GM23338 (cell line): Measurements from ENCODE around the gene ATP8A2. TPM values are rescaled to one million over a fixed set of nuclear protein-coding genes. Genes with fewer than 3 reads are reported as not detected.
A peak's percentile ranks its signal among the peaks of the same experiment; 100 is the strongest.

Source experiments
- ATAC-seq: fragments of 200-7000 bp; cut with Tn5 transposase; 3 replicates; pipeline ENCODE4 v1.9.1; 2020
- DNase-seq: peaks from one replicate; pipeline ENCODE4 v3.0.0-alpha.2; 2015; ENCODE audit warnings: low spot score
- H2AFZ ChIP-seq: fragments of 200-600 bp; sonication (generic); 2 replicates; pipeline ENCODE4 v1.8.0; 2016; ENCODE audit warnings: antibody characterized with exemption, mild to moderate bottlenecking, moderate library complexity
- H3F3A ChIP-seq: fragments of 200-600 bp; sonication (generic); replicated peaks from 2 replicates; pipeline ENCODE4 v1.8.0; 2017; ENCODE audit warnings: antibody characterized with exemption, mixed run types, low read depth
- H3K27ac ChIP-seq: fragments of 200-600 bp; sonication (generic); 2 replicates; pipeline ENCODE4 v1.6.1; 2016; ENCODE audit warnings: low read depth
- H3K27me3 ChIP-seq: fragments of 200-600 bp; sonication (generic); 2 replicates; pipeline ENCODE4 v1.8.0; 2016; ENCODE audit warnings: mild to moderate bottlenecking, mixed run types, moderate library complexity; ENCODE audit not compliant: insufficient read depth
- H3K36me3 ChIP-seq: fragments of 200-600 bp; sonication (generic); 2 replicates; pipeline ENCODE4 v1.8.0; 2016; ENCODE audit warnings: mild to moderate bottlenecking; ENCODE audit not compliant: insufficient read depth
- H3K4me1 ChIP-seq: fragments of 200-600 bp; sonication (generic); 2 replicates; pipeline ENCODE4 v1.8.0; 2016; ENCODE audit warnings: mild to moderate bottlenecking, moderate library complexity; ENCODE audit not compliant: insufficient read depth
- H3K4me2 ChIP-seq: fragments of 200-600 bp; sonication (generic); 2 replicates; pipeline ENCODE4 v1.7.1; 2017; ENCODE audit warnings: mixed run types
- H3K4me3 ChIP-seq: fragments of 200-600 bp; sonication (generic); 2 replicates; pipeline ENCODE4 v1.6.1; 2016; ENCODE audit warnings: mixed run types
- H3K79me2 ChIP-seq: fragments of 200-600 bp; sonication (generic); replicated peaks from 2 replicates; pipeline ENCODE4 v1.8.0; 2017; ENCODE audit warnings: mild to moderate bottlenecking; ENCODE audit not compliant: insufficient read depth
- H3K9me2 ChIP-seq: fragments of 200-600 bp; sonication (generic); 2 replicates; pipeline ENCODE4 v1.8.0; 2017; ENCODE audit not compliant: insufficient read depth
- H4K20me1 ChIP-seq: fragments of 200-600 bp; sonication (generic); replicated peaks from 2 replicates; pipeline ENCODE4 v1.8.0; 2017; ENCODE audit warnings: mild to moderate bottlenecking; ENCODE audit not compliant: insufficient read depth
- H3K27ac Mint-ChIP-seq: 2 replicates; pipeline ENCODE4 v1.8.0; 2020; ENCODE audit warnings: inconsistent platforms, mild to moderate bottlenecking, moderate library complexity, mixed read lengths
- H3K27me3 Mint-ChIP-seq: 3 replicates; pipeline ENCODE4 v1.8.0; 2022; ENCODE audit warnings: low read depth, mild to moderate bottlenecking, moderate library complexity, mixed read lengths, inconsistent platforms; ENCODE audit not compliant: insufficient read depth, poor library complexity
- H3K36me3 Mint-ChIP-seq: 3 replicates; pipeline ENCODE4 v1.8.0; 2021; ENCODE audit warnings: low read depth, mild to moderate bottlenecking, inconsistent platforms, moderate library complexity, mixed read lengths
- H3K4me1 Mint-ChIP-seq: 3 replicates; pipeline ENCODE4 v1.8.0; 2020; ENCODE audit warnings: mild to moderate bottlenecking, inconsistent platforms, mixed read lengths
- H3K4me3 Mint-ChIP-seq: 3 replicates; pipeline ENCODE4 v1.8.0; 2021; ENCODE audit warnings: moderate library complexity, mild to moderate bottlenecking, inconsistent platforms, mixed read lengths
- H3K9me3 Mint-ChIP-seq: 3 replicates; pipeline ENCODE4 v1.8.0; 2020; ENCODE audit warnings: moderate library complexity, mild to moderate bottlenecking, inconsistent platforms, mixed read lengths
- EZH2 ChIP-seq: fragments of 200-600 bp; sonication (generic); IDR thresholded peaks from one replicate; pipeline ENCODE4 v1.8.0; 2017; ENCODE audit warnings: antibody characterized with exemption, mild to moderate bottlenecking, low read depth; ENCODE audit not compliant: unreplicated experiment
- JUNB ChIP-seq: IDR thresholded peaks from one replicate; pipeline ENCODE4 v1.6.1; 2016; ENCODE audit warnings: antibody characterized with exemption; ENCODE audit not compliant: unreplicated experiment
- POLR2AphosphoS5 ChIP-seq: IDR thresholded peaks from 2 replicates; pipeline ENCODE4 v1.6.1; 2016; ENCODE audit warnings: antibody characterized with exemption, low read depth
- STAT1 ChIP-seq: IDR thresholded peaks from one replicate; pipeline ENCODE4 v1.6.1; 2016; ENCODE audit warnings: antibody characterized with exemption; ENCODE audit not compliant: unreplicated experiment
- ZNF114 ChIP-seq: fragments of 250-450 bp; sonication (Bioruptor Pico); IDR thresholded peaks from 2 replicates; pipeline ENCODE4 v1.5.0; 2020; ENCODE audit warnings: mild to moderate bottlenecking, moderate library complexity
- polyA plus RNA-seq: library from polyadenylated mRNA; unstranded; fragments of >200 nt; fragmentation: Nextera tagmentation; extraction: Ambion mirVana; gene quantifications from 2 replicates; pipeline ENCODE4 v1.2.1, GENCODE V29; 2016
- total RNA-seq: library from RNA; depleted of rRNA; stranded (reverse); fragments of >200 nt; shearing (Covaris generic); gene quantifications from 2 replicates; pipeline ENCODE4 v1.2.3, GENCODE V29; 2014
- TF ChIP-seq, protein P1 (sequence below): fragments of 250-450 bp; sonication (Bioruptor Pico); IDR thresholded peaks from 2 replicates; pipeline ENCODE4 v1.5.0; 2020; ENCODE audit warnings: mild to moderate bottlenecking, moderate library complexity
- TF ChIP-seq, protein P2 (sequence below), 2 experiments: fragments of 200-600 bp in 1 of 2; sonication (generic) in 1 of 2; conservative IDR thresholded peaks; 2 replicates each; pipeline versions ENCODE4 v1.5.1 to v1.6.1; 2016 to 2017; ENCODE audit warnings: antibody characterized with exemption in 2 of 2, low read depth in 2 of 2, mild to moderate bottlenecking in 2 of 2, moderate library complexity in 1 of 2
- TF ChIP-seq, protein P3 (sequence below): IDR thresholded peaks from 2 replicates; pipeline ENCODE4 v1.6.1; 2016; ENCODE audit warnings: antibody characterized with exemption

The ATP8A2 gene
- total and polyA plus RNA-seq, 2 experiments from 2014 or later = 5.7 to 8.8 TPM

DNA sequence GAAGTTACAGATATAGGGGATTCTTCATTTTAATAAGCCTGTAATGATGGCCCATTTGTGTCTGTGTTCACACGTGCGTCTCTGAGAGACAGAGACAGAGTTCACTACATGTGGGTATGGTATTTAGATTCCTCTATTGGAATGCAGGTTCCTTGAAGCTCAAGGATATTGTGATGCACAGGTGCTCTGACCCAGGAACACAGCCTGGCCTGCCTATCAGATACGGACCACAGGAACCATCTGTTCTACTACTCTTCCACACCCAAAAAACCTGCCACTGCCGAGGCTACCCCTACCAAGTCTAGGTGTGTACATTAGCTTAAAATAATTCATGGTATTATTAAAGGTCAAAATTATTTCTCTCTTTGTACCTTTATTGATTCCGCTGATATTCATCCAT, 289.2 kb downstream of the ATP8A2 start:
- TF ChIP-seq, protein P1, sequence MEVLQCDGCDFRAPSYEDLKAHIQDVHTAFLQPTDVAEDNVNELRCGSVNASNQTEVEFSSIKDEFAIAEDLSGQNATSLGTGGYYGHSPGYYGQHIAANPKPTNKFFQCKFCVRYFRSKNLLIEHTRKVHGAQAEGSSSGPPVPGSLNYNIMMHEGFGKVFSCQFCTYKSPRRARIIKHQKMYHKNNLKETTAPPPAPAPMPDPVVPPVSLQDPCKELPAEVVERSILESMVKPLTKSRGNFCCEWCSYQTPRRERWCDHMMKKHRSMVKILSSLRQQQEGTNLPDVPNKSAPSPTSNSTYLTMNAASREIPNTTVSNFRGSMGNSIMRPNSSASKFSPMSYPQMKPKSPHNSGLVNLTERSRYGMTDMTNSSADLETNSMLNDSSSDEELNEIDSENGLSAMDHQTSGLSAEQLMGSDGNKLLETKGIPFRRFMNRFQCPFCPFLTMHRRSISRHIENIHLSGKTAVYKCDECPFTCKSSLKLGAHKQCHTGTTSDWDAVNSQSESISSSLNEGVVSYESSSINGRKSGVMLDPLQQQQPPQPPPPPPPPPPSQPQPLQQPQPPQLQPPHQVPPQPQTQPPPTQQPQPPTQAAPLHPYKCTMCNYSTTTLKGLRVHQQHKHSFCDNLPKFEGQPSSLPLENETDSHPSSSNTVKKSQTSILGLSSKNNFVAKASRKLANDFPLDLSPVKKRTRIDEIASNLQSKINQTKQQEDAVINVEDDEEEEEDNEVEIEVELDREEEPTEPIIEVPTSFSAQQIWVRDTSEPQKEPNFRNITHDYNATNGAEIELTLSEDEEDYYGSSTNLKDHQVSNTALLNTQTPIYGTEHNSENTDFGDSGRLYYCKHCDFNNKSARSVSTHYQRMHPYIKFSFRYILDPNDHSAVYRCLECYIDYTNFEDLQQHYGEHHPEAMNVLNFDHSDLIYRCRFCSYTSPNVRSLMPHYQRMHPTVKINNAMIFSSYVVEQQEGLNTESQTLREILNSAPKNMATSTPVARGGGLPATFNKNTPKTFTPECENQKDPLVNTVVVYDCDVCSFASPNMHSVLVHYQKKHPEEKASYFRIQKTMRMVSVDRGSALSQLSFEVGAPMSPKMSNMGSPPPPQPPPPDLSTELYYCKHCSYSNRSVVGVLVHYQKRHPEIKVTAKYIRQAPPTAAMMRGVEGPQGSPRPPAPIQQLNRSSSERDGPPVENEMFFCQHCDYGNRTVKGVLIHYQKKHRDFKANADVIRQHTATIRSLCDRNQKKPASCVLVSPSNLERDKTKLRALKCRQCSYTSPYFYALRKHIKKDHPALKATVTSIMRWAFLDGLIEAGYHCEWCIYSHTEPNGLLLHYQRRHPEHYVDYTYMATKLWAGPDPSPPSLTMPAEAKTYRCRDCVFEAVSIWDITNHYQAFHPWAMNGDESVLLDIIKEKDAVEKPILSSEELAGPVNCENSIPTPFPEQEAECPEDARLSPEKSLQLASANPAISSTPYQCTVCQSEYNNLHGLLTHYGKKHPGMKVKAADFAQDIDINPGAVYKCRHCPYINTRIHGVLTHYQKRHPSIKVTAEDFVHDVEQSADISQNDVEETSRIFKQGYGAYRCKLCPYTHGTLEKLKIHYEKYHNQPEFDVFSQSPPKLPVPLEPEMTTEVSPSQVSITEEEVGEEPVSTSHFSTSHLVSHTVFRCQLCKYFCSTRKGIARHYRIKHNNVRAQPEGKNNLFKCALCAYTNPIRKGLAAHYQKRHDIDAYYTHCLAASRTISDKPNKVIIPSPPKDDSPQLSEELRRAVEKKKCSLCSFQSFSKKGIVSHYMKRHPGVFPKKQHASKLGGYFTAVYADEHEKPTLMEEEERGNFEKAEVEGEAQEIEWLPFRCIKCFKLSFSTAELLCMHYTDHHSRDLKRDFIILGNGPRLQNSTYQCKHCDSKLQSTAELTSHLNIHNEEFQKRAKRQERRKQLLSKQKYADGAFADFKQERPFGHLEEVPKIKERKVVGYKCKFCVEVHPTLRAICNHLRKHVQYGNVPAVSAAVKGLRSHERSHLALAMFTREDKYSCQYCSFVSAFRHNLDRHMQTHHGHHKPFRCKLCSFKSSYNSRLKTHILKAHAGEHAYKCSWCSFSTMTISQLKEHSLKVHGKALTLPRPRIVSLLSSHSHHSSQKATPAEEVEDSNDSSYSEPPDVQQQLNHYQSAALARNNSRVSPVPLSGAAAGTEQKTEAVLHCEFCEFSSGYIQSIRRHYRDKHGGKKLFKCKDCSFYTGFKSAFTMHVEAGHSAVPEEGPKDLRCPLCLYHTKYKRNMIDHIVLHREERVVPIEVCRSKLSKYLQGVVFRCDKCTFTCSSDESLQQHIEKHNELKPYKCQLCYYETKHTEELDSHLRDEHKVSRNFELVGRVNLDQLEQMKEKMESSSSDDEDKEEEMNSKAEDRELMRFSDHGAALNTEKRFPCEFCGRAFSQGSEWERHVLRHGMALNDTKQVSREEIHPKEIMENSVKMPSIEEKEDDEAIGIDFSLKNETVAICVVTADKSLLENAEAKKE (CRISPR knock-in tag) = no peak
- TF ChIP-seq, protein P2, sequence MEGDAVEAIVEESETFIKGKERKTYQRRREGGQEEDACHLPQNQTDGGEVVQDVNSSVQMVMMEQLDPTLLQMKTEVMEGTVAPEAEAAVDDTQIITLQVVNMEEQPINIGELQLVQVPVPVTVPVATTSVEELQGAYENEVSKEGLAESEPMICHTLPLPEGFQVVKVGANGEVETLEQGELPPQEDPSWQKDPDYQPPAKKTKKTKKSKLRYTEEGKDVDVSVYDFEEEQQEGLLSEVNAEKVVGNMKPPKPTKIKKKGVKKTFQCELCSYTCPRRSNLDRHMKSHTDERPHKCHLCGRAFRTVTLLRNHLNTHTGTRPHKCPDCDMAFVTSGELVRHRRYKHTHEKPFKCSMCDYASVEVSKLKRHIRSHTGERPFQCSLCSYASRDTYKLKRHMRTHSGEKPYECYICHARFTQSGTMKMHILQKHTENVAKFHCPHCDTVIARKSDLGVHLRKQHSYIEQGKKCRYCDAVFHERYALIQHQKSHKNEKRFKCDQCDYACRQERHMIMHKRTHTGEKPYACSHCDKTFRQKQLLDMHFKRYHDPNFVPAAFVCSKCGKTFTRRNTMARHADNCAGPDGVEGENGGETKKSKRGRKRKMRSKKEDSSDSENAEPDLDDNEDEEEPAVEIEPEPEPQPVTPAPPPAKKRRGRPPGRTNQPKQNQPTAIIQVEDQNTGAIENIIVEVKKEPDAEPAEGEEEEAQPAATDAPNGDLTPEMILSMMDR (conservative IDR thresholded peaks at IDR 0.05; ENCODE audit: low read depth in 2 of 2) = no peak
- TF ChIP-seq EZH2 (no peak), JUNB (no peak), ZNF114 (CRISPR knock-in tag) (no peak), POLR2AphosphoS5 (no peak), STAT1 (no peak)
- TF ChIP-seq, protein P3, sequence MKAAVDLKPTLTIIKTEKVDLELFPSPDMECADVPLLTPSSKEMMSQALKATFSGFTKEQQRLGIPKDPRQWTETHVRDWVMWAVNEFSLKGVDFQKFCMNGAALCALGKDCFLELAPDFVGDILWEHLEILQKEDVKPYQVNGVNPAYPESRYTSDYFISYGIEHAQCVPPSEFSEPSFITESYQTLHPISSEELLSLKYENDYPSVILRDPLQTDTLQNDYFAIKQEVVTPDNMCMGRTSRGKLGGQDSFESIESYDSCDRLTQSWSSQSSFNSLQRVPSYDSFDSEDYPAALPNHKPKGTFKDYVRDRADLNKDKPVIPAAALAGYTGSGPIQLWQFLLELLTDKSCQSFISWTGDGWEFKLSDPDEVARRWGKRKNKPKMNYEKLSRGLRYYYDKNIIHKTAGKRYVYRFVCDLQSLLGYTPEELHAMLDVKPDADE = no peak
- no peak overlapping the region for H3K4me3 ChIP-seq
- Mint-ChIP-seq H3K36me3 (no peaks in the 10 kb centered on the region), H3K9me3 (no peaks in the 10 kb centered on the region), H3K4me1 (peaks cover 22% of the 10 kb centered on the region; the same call in 2 of the 3 replicates), H3K27me3 (no peaks in the 10 kb centered on the region), H3K4me3 (no peak overlapping the region), H3K27ac (no peak overlapping the region)
- H3K4me2 ChIP-seq = no peak overlapping the region
- H3K4me1 ChIP-seq = peaks cover 3% of the 10 kb centered on the region; the same call in 1 of the 2 replicates
- no peaks in the 10 kb centered on the region for H3K79me2 ChIP-seq
- no peaks in the 10 kb centered on the region for H3K9me2 ChIP-seq
- no peak overlapping the region for H2AFZ ChIP-seq
- no peaks in the 10 kb centered on the region for H3K27me3 ChIP-seq
- H3K27ac ChIP-seq = no peak overlapping the region
- ATAC-seq = peak; percentile 70
- H4K20me1 ChIP-seq = no peaks in the 10 kb centered on the region
- DNase-seq = peak; percentile 22
- no peaks in the 10 kb centered on the region for H3K36me3 ChIP-seq
- no peaks in the 10 kb centered on the region for H3F3A ChIP-seq
